Activated gamma-delta T cell treated with Interleukin-2 at 50 U/mL for 16 hours (primary cell): ENCODE measurements around the gene POLR3H.
"Not testable (repeated sequence)": the region's sequence is repeated elsewhere in the genome, so short reads cannot be mapped to it uniquely, and the experiment has no call there.

Experiments used
- DNase-seq: peaks from one replicate; pipeline ENCODE4 v3.0.0-alpha.2; 2020

The POLR3H gene

GRCh38 chr22:41543854-41544670 lies at the start of gene POLR3H:
Gene POLR3H (minus strand): TSS chr22:41544470. CDS start chr22:41544101, 369 bp downstream.
- peak; percentile 97 for DNase-seq

GRCh38 chr22:41593336-41593960 lies 49.2 kb upstream of the POLR3H start:
- not testable (repeated sequence) for DNase-seq

GRCh38 chr22:41589391-41590241 lies 45.3 kb upstream of the POLR3H start, which contains the start of gene PMM1:
Gene PMM1 (minus strand): TSS chr22:41589840. CDS start chr22:41589805, 35 bp downstream.
- peak; percentile 100 for DNase-seq

GRCh38 chr22:41587347-41587723 lies 43.1 kb upstream of the POLR3H start:
- DNase-seq, result no peak

GRCh38 chr22:41585898-41586297 lies 41.6 kb upstream of the POLR3H start:
- no peak for DNase-seq

- DNase-seq, result no peak
Observed at GRCh38 chr22:41584881-41585280, 40.6 kb upstream of the POLR3H start.

- DNase-seq, result no peak
Observed at GRCh38 chr22:41582694-41583093, 38.4 kb upstream of the POLR3H start.

GRCh38 chr22:41579997-41580355 lies 35.7 kb upstream of the POLR3H start:
- DNase-seq, result no peak

- no peak for DNase-seq
Observed at GRCh38 chr22:41579297-41579996, 35.2 kb upstream of the POLR3H start.

- no peak for DNase-seq
Observed at GRCh38 chr22:41578818-41579217, 34.5 kb upstream of the POLR3H start.

GRCh38 chr22:41578114-41578513 lies 33.8 kb upstream of the POLR3H start:
- no peak for DNase-seq

- DNase-seq, result no peak
Observed at GRCh38 chr22:41576877-41577276, 32.6 kb upstream of the POLR3H start.

- no peak for DNase-seq
Observed at GRCh38 chr22:41575533-41575932, 31.3 kb upstream of the POLR3H start.

- no peak for DNase-seq
Observed at GRCh38 chr22:41574847-41575381, 30.6 kb upstream of the POLR3H start.

- DNase-seq, result no peak
Observed at GRCh38 chr22:41573677-41574076, 29.4 kb upstream of the POLR3H start.

- DNase-seq, result not testable (repeated sequence)
Observed at GRCh38 chr22:41572305-41572704, 28.0 kb upstream of the POLR3H start.

GRCh38 chr22:41571786-41572185 lies 27.5 kb upstream of the POLR3H start:
- DNase-seq, result no peak

GRCh38 chr22:41570221-41570620 lies 26.0 kb upstream of the POLR3H start:
- no peak for DNase-seq

- no peak for DNase-seq
Observed at GRCh38 chr22:41568811-41569210, 24.5 kb upstream of the POLR3H start.

GRCh38 chr22:41567512-41567768 lies 23.2 kb upstream of the POLR3H start:
- no peak for DNase-seq

- no peak for DNase-seq
Observed at GRCh38 chr22:41565403-41566054, 21.3 kb upstream of the POLR3H start.

GRCh38 chr22:41564563-41564962 lies 20.3 kb upstream of the POLR3H start:
- no peak for DNase-seq
